ENCODE results near the gene DUOXA1.
"Not testable (repeated sequence)": the region's sequence is repeated elsewhere in the genome, so short reads cannot be mapped to it uniquely, and the experiment has no call there.

The DUOXA1 gene

DNA sequence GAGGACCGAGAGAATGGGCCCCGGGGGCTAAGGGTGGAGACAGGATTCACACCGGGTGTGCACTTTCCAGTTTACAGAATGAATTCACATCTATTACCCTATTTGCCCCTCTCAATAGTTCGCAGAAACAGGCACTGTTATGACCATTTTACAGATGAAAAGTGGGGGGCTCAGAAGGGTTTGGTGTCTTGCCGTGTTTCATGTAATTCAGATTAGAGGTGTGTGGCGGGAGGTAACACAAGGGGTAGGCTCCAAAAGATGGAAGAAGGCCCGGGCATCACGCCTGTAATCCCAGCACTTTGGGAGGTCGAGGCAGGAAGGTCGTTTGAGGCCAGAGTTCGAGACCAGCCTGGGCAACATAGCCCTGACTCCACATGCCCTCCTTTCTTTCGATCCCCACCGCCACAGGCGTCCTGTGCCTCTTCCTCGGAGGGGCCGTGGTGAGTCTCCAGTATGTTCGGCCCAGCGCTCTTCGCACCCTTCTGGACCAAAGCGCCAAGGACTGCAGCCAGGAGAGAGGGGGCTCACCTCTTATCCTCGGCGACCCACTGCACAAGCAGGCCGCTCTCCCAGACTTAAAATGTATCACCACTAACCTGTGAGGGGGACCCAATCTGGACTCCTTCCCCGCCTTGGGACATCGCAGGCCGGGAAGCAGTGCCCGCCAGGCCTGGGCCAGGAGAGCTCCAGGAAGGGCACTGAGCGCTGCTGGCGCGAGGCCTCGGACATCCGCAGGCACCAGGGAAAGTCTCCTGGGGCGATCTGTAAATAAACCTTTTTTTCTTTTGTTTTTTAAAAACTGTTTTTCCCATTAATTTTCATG, 12.2 kb downstream of the DUOXA1 start:
- in situ Hi-C loops (cut with HindIII; ENCODE audit: low pct_ligation_motif_present, low pct_unique_long_range_greater_than_20kb, low sequenced_read_pairs): no loop called here
- no peak for DNase-seq

DNA sequence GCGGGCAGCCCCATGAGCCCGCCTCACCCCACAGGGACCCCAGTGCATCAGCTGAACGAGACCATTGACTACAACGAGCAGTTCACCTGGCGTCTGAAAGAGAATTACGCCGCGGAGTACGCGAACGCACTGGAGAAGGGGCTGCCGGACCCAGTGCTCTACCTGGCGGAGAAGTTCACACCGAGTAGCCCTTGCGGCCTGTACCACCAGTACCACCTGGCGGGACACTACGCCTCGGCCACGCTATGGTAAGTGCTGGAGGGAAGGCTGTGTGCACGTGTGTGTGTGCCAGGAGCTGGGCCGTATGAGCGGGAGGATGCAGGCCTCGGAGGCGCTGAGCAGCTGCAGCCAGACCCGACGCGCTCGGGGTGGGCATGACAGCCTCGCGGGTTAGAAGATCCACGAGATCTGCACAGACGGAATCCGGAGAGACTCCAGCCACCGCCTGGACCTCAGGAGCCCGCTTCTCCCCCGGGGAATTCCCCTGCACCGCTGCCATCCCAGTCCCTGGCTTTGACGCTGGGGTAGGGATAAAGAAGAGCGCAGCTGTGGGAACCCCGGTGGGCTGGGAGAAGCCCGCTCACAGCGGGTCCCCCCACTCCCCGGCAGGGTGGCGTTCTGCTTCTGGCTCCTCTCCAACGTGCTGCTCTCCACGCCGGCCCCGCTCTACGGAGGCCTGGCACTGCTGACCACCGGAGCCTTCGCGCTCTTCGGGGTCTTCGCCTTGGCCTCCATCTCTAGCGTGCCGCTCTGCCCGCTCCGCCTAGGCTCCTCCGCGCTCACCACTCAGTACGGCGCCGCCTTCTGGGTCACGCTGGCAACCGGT, 13.0 kb downstream of the DUOXA1 start:
- no peak for DNase-seq
- in situ Hi-C loops (cut with HindIII; ENCODE audit: low pct_ligation_motif_present, low pct_unique_long_range_greater_than_20kb, low sequenced_read_pairs): no loop called here

DNA sequence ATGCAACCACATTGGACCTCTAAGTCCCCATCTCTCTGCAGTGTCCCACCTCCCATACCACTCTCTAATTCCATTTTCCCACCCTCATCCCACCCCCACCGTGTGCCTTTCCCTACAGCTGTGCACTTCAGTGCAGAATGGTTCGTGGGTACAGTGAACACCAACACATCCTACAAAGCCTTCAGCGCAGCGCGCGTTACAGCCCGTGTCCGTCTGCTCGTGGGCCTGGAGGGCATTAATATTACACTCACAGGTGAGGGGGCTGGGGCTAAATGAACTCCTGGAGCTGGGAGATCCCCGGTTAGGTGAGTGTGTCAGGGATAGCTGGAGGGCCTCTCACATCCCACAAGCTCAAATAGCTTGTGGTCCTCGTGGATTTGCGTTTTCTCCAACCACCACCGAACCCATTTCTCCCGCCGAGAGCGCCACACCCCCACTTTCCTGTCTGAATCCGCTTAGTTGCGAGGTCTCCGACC, 13.6 kb downstream of the DUOXA1 start:
- in situ Hi-C loops (cut with HindIII; ENCODE audit: low pct_ligation_motif_present, low pct_unique_long_range_greater_than_20kb, low sequenced_read_pairs): no loop called here
- DNase-seq: no peak

DNA sequence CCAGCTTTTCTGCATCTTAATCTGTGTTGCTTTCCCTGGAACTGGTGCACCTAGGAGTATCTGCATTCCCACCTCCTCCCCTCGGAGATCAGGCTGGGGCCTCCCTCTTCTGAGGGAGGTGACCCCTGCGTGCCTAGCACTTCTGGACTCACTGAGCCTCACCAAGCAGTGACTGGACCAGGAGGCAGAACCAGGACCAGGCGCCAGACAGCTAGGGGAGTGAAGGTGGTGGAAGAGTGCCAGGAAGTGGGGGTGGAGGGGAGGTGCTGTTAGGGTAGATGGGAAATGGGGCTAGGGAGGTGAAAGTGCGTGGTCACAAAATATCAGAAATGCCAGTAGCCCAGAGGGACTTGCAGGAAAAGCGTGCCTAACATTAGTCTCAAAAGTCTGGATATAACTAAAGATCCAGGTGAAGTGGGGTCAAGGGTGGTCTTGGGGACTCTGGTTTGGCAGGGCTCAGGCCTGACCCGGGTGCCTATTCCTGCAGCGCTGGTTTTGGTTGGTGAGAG, 14.3 kb downstream of the DUOXA1 start:
- in situ Hi-C loops (cut with HindIII; ENCODE audit: low pct_ligation_motif_present, low pct_unique_long_range_greater_than_20kb, low sequenced_read_pairs): no loop called here
- DNase-seq: no peak

DNA sequence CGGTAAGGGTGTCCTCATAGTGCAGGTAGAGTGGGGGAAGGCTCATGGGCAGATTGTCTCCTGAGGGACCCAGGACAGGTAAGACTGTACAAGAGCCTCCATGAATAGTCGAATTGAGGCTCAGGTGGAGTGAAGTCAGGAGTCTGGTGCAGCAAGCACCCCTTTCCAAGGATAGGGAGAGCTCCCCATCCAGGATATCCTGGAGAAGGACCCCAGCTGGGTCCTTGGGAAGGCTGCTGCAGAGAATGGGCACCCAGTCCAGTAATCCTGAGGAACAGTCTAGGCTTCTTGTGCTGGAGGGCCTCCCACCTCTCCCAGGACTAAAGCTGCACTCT, 15.0 kb downstream of the DUOXA1 start:
- no peak for DNase-seq
- in situ Hi-C loops (cut with HindIII; ENCODE audit: low pct_ligation_motif_present, low pct_unique_long_range_greater_than_20kb, low sequenced_read_pairs): no loop called here

DNA sequence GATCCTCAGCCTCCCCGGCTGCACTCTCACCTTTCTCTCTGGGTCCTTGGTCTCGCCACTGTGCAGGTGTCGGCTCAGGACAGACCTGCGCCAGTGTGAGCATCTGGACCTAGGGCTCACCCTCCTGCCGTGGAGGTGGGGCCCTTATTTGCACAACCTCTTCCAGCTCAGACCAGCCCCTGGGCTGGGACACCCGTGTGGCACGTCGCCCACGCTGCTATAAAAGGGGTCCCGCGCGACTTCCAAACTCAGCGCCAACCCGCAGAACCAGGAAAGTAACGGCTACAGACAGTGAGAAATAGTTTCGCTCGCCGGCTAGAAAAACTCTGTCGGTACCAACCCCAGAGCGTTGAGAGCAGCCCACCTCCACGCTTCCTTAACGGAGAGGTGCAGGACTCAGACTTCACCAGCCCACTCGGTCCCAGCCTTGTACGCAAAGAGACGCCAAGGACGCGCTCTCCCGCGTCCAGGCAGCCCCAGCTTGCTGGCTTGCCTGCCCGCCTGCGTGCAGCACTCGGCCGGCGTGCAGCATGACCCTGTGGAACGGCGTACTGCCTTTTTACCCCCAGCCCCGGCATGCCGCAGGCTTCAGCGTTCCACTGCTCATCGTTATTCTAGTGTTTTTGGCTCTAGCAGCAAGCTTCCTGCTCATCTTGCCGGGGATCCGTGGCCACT, 15.5 kb downstream of the DUOXA1 start, which contains the start of the genes DUOX2 and DUOXA2:
DUOX2 (minus strand) TSS at position 97 of the 675 bp plus-strand sequence. CDS start 761 bp downstream, outside the sequence.
DUOXA2 (plus strand) TSS at position 251 of the 675 bp plus-strand sequence; CDS start at position 531, 280 bp downstream.
- in situ Hi-C loops (cut with HindIII; ENCODE audit: low pct_ligation_motif_present, low pct_unique_long_range_greater_than_20kb, low sequenced_read_pairs): no loop called here
- no peak for DNase-seq

DNA sequence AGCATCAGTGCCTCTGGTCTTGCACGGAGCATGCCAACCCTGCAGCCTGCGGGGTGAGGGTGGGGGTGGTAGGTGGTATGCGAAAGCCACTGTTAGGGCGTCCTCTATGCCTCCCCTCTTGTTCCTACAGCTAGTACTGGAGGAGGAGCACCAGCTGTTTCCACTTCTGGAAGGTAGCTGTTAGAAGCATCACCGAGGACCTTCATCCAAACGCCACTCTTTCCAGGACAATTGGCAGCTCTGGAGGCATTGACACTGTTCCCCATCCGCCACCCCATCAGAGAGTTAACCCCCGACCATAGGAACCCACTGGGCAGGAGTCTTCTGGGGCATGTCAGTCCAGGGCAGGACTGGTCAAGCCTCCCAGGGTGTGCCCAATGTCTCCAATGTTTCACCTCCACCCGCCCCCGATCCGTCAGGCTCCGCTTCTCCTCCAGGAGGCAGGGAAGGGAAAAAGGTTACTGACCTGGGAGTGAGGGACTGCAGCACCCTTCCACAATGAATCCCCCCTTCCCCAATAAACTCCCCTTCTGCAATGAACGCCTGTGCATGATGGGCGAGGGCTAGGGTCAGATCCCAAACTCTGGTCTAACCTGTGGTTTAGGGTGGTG, 16.2 kb downstream of the DUOXA1 start:
- in situ Hi-C loops (cut with HindIII; ENCODE audit: low pct_ligation_motif_present, low pct_unique_long_range_greater_than_20kb, low sequenced_read_pairs): no loop called here
- DNase-seq: no peak

DNA sequence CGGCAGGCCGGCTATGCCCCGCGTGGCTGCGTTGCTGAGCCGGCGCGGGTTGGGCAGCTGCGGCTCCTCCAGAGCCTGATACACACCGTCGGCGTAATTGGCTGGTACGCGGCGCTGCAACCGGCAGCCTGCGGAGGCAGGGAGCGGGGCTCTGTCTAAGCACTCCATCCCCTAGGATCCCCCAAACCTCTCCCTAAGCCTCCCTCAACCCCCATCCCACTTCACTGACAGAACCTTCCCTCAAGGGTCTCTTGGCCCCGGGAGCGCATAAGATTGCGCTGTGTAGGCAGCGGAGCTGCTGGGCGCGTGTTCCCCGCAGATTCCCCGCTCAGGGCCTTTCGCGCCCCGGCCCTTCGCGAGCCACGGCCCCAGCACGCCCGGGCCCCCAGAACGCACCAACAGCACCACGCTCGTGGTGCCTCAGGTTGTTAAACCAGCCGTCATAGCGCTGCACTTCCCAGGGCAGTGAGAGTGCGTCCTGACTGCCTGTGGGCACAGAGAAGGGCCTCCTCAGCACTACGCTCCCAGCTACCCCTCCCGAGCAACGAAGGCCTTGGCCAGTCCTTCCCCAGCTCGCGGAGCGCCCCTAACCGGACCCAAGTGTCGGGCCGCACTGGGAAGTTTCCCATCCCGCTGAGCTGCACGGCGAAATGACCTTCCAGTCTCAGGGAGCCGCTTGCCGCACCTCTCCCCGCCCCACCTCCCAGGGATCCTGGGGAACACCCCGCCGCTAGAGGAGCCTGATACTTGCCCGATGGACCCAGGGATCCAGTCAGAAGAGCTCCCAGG, 16.9 kb downstream of the DUOXA1 start:
- DNase-seq: no peak
- in situ Hi-C loops (cut with HindIII; ENCODE audit: low pct_ligation_motif_present, low pct_unique_long_range_greater_than_20kb, low sequenced_read_pairs): no loop called here

DNA sequence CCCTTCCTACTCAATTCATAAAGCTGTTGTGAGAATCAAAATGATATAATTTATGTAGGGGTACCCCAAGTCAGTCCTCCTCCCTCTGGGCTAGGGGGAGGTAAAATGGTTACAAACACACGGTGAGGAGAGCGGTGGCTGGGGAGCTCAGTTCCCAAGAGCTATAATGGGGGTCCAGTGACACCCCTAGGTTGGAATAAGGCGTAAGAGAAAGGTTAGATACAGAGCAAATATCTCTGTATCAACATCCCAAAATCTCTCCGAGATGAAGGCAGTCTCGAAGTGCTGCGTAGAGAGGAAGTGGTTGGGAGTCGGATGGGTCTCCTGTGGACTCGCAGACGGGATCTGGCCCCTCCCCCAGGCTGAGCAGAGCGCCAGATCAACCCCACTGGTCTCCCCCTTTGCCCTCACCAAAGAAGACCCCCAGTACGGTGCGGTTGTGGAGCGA, 17.5 kb downstream of the DUOXA1 start:
- no peak for DNase-seq
- in situ Hi-C loops (cut with HindIII; ENCODE audit: low pct_ligation_motif_present, low pct_unique_long_range_greater_than_20kb, low sequenced_read_pairs): no loop called here

DNA sequence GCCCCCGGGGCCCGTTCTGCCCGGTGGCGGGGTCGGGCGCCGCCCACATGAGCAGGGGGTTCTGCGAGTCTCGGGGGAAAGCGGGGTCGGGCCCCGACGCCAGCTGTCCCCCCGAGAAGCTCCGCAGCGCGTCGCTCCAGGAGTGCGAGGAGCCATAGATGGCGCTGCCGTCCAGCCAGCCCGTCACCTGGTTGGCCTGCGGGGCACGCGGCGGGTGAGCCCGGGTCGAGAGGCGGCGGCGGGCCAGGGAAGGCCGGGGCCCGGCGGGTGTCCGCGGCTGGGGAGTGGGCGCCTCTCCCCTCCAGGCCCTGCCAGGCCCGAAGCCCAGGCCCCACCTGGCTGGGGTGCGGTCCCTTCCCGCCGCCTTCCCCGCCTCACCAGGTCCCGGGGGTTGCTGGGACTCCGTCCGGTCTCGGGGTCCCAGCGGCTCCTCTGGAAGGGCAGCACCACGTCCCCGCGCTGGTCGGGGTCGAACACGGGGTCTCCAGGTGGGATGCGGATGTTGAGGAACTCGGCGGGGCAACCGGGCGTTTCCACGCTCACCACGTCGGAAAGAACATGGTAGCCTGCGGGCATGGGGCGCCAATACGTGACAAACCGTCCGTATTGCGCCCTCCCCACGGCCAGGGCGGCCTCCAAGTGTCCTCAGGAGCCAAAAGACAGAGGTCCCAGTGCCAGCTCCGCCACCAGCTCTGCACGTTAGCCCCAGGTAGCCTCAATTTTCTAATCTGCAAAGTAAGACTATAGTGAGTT, 18.1 kb downstream of the DUOXA1 start:
- in situ Hi-C loops (cut with HindIII; ENCODE audit: low pct_ligation_motif_present, low pct_unique_long_range_greater_than_20kb, low sequenced_read_pairs): no loop called here

DNA sequence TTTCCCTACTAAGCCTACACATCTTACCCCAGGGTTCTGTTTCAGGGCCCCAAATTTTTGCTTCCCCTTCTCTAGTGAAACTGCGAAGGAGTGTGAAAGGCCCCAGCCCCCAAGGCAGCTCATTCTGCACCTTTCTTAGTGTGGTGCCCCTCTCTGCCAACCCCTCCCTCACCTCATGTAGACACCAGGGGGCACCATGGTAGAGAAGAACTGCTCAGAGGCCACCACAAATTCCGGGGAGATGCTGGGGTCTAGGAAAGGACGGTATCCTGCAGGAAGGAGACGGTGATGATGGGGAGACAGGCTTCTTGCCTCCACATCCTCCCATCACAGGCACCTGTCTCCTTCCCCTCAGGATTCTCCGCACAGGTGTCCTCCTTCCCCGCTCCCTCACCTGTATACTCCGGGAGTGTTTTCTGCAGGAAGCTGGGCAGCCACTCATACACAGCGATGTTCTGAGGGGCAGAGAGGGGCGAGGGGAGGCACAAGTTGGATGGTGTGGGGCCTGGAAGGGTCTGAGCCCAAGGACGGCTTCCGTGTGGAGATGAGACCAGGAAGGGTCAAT, 19.3 kb downstream of the DUOXA1 start:
- in situ Hi-C loops (cut with HindIII; ENCODE audit: low pct_ligation_motif_present, low pct_unique_long_range_greater_than_20kb, low sequenced_read_pairs): no loop called here
- no peak for DNase-seq

More for the DNA sequence above, 18.1 kb downstream of the DUOXA1 start:
- DNase-seq: no peak

DNA sequence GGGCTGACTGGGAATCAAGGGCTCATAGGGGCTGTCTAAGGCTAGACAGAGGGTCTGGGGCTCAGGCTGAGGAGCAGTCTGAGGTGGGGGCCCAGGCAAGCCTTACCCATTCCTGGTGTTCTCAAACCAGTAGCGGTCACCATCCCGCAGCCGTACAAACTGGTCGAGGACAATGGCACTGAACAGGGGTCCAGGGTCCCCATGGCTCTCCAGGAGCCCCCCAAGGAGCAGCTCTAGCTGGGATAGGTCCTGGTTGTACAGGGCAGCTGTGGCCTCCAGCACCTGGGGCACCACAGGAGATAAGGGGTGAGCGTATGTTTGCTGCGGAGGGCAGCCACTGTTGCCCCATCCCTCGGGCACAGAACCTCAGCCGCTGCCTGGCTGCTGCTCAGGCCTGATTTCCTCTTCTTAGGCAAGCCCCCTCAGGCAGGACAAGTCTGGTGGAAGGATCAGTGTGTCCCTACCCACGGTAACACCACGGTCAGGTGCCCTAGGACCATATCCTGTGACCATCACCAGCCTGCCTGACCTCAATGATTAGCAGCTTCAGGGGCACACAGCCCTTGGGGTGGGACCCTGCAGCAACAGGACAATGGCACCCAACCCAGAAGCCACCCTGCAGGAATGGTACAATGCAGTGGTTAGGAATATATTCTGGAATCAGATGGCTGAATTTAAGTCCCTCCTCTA, 21.6 kb downstream of the DUOXA1 start:
- in situ Hi-C loops (cut with HindIII; ENCODE audit: low pct_ligation_motif_present, low pct_unique_long_range_greater_than_20kb, low sequenced_read_pairs): no loop called here
- DNase-seq: no peak

DNA sequence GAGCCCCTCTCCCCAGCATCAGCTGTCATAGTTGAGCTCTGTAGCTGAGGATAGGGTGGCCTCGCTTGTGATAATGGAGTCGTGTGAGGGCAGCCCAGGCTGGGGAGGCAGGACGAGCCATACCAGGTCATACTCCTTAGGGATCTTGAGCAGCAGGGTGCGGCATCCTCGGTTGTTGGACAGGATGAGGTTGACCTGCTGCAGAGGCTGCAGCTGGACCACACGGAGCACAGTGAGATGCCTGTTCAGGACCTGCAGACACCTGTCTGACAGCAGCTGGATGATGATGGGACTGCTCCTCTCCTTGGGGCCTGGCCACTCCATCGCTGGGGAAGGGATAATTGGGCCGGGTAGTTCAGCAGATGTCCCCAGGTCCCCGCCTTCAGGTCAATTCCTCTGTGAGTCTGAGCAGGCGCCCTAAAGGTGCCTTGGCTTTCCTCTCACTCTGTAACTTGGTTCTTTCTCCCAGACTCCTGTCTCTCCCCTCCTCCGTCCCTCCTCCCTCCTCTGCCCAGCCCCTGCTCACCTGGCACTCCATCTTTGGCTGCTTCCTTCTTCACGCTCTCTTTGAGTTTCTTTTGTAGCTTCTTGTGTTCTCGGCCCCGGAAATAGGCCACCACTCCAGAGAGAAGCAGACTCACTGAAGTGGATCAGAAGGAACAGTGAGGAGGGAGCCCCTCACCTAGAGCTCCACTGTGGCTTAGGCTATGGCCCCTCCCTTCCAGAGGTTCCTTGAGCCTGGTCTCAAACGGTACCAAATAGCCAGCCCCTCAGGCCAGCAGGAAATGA, 23.5 kb downstream of the DUOXA1 start:
- in situ Hi-C loops (cut with HindIII; ENCODE audit: low pct_ligation_motif_present, low pct_unique_long_range_greater_than_20kb, low sequenced_read_pairs): no loop called here
- no peak for DNase-seq

DNA sequence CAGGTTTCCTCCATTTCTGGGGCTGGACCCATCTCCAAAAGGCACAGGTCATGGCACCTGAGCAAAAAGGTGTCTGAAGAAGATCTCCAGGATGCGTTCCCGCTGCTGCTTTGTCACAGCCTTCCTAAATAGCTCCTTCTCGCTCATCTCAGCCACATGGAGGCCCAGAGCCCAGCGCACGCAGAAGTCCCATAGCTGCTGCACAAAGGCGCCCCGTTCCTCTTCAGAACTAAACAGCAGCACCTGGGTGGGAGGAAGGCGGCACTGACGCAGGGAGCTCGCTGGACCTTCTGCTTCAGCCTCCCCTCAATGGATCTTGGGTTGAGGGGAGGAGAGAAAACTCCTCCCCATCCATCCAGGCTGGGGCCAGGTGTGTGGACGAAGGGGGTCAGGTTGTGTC, 24.1 kb downstream of the DUOXA1 start:
- DNase-seq: no peak
- in situ Hi-C loops (cut with HindIII; ENCODE audit: low pct_ligation_motif_present, low pct_unique_long_range_greater_than_20kb, low sequenced_read_pairs): no loop called here

DNA sequence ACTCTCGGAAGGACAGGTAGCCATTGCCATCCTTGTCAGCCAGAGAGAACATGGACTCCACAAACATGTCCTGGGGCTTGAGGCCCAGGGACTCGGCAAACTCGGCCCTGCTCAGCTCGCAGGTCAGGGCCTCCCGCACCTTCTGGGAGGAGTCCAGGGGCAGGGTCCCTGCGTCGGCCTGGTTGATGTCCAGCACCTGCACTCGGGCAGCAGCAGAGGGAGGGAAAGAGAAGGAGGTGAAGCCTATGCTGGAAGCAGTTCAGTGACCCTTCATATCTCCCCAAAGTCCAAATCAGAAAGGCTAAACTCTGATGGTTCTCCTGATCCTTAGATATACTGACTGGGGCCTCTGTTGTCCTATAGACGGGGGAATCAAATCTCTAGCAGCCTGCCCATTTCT, 25.5 kb downstream of the DUOXA1 start:
- in situ Hi-C loops (cut with HindIII; ENCODE audit: low pct_ligation_motif_present, low pct_unique_long_range_greater_than_20kb, low sequenced_read_pairs); DNase-seq: not testable (repeated sequence)
